OCI-LY7 (cell line): ENCODE data around the gene SLC66A3. TPM values are rescaled to one million over a fixed set of nuclear protein-coding genes. Genes with fewer than 3 reads are reported as not detected.

Source experiments
- BruUV-seq: library from RNA; stranded (reverse); fragments of 400-500 nt; replicated peaks from 2 replicates; lab custom pipeline; 2021; lab: Mats Ljungman, UMichigan
- CTCF ChIA-PET: fragments of 300-600 bp; sonication (Branson Sonifier 250); formaldehyde crosslinking; loops from one replicate; lab custom pipeline; 2022; ENCODE audit warnings: antibody characterized with exemption; ENCODE audit not compliant: unreplicated experiment; lab: Charles Lee
- POLR2A ChIA-PET: fragments of 300-600 bp; sonication (Branson Sonifier 250); formaldehyde crosslinking; loops from one replicate; lab custom pipeline; 2022; ENCODE audit warnings: antibody characterized with exemption; lab: Charles Lee
- DNase-seq: peaks from one replicate; pipeline ENCODE4 v3.0.0-alpha.2; 2015; ENCODE audit warnings: low spot score
- H2AFZ ChIP-seq: fragments of 200-600 bp; sonication (generic), shearing (Covaris generic); 2 replicates; pipeline ENCODE4 v1.6.1; 2014; ENCODE audit warnings: mild to moderate bottlenecking, antibody characterized with exemption, low read length, moderate library complexity
- H3K27ac ChIP-seq: fragments of 200-600 bp; sonication (generic); 2 replicates; pipeline ENCODE4 v1.5.1; 2014; ENCODE audit warnings: mixed run types, low read depth, mild to moderate bottlenecking, moderate library complexity, low read length, inconsistent platforms; ENCODE audit not compliant: poor library complexity, severe bottlenecking
- H3K36me3 ChIP-seq: fragments of 200-600 bp; sonication (generic); 2 replicates; pipeline ENCODE4 v1.6.1; 2014; ENCODE audit warnings: mild to moderate bottlenecking, antibody characterized with exemption, low read length, moderate library complexity, mixed read lengths; ENCODE audit not compliant: insufficient read depth
- H3K4me1 ChIP-seq: fragments of 200-600 bp; sonication (generic); 2 replicates; pipeline ENCODE4 v1.5.1; 2014; ENCODE audit warnings: mild to moderate bottlenecking, low read length; ENCODE audit not compliant: insufficient read depth, poor library complexity, severe bottlenecking
- H3K4me2 ChIP-seq: fragments of 200-600 bp; sonication (generic); 2 replicates; pipeline ENCODE4 v1.6.1; 2014; ENCODE audit warnings: mild to moderate bottlenecking, low read length
- H3K4me3 ChIP-seq: fragments of 200-600 bp; sonication (generic); 2 replicates; pipeline ENCODE4 v1.5.1; 2014; ENCODE audit warnings: mild to moderate bottlenecking, low read depth, low read length; ENCODE audit not compliant: poor library complexity, severe bottlenecking
- H3K79me2 ChIP-seq: fragments of 200-600 bp; sonication (generic); 2 replicates; pipeline ENCODE4 v1.6.1; 2016; ENCODE audit warnings: low read depth, mild to moderate bottlenecking, low read length, moderate library complexity, mixed read lengths; ENCODE audit not compliant: insufficient read depth
- H3K9me2 ChIP-seq: fragments of 200-600 bp; sonication (generic); 2 replicates; pipeline ENCODE4 v1.6.1; 2016; ENCODE audit warnings: mild to moderate bottlenecking, low read length, mixed read lengths; ENCODE audit not compliant: insufficient read depth
- H3K9me3 ChIP-seq: fragments of 200-600 bp; sonication (generic); 2 replicates; pipeline ENCODE4 v1.6.1; 2014; ENCODE audit warnings: mild to moderate bottlenecking, mixed run types, low read length, mixed read lengths
- H4K20me1 ChIP-seq: fragments of 200-600 bp; sonication (generic); 2 replicates; pipeline ENCODE4 v1.6.1; 2014; ENCODE audit warnings: mild to moderate bottlenecking, antibody characterized with exemption, low read length, moderate library complexity, mixed read lengths; ENCODE audit not compliant: insufficient read depth
- CTCF ChIP-seq: fragments of 200-600 bp; sonication (generic); conservative IDR thresholded peaks from 2 replicates; pipeline ENCODE4 v1.5.1; 2014; ENCODE audit warnings: mild to moderate bottlenecking, antibody characterized with exemption, low read length, moderate library complexity, mixed read lengths
- EZH2phosphoT487 ChIP-seq: fragments of 200-600 bp; sonication (generic); IDR thresholded peaks from 2 replicates; pipeline ENCODE4 v1.6.1; 2018; ENCODE audit warnings: low read depth, borderline replicate concordance, mild to moderate bottlenecking, mixed run types, antibody characterized with exemption, low read length, moderate library complexity, mixed read lengths
- intact Hi-C: fragments of 100-400 bp; cut with micrococcal nuclease; formaldehyde crosslinking; loops from one replicate; pipeline ENCODE4 v1.10.0; 2022; ENCODE audit not compliant: unreplicated experiment
- total RNA-seq, 2 experiments: library from RNA; depleted of rRNA in 1 of 2; stranded (reverse); fragments of >200 nt in 1 of 2; shearing (Covaris generic) in 1 of 2; gene quantifications; 2 replicates each; pipeline ENCODE4 v1.2.3, GENCODE V29; 2014 to 2022

The SLC66A3 gene
- total RNA-seq, 2 experiments from 2014 or later = 6.0 to 10.0 TPM

DNA sequence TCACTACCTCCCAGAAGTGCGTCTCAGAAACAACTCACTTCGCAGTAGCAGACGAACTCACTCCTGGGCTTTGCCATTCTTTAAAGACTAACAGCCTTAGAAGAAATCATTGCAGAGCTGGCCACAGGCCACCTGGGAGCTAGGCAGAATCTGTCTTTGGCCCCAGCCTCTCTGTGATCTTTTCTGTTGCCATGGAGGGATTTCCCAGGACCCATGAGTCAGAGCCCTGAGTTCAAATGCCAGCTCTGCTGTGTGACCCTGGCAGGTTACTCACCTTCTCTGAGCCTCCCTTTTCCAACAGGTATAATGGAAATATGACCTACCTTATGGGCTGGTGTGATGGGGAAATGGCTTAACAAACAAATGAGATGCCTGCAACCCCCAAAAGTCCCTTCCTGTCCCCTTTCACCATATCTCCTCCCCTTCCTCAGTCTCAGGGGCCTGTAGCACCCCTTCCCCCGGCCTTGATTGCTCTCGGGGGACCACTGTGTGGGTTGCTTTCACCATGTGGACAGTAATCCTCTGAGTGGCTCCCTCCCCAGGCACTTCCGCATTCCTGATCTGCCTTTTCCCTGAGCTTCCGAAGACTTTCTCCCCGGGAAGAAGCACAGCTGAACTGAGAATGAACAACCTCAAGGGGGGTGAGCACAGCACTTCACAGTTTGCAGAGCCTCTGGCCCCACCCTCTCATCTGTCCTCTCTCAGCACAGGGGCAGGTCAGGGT, 34.0 kb upstream of the SLC66A3 start:
- no peak for DNase-seq
- intact Hi-C loops = no loop called here
- no peak for TF ChIP-seq CTCF
- no peak for TF ChIP-seq EZH2phosphoT487
- Histone ChIP-seq H3K9me2 (no peaks in the 10 kb centered on the region), H3K27ac (no peak overlapping the region), H3K4me2 (no peak overlapping the region), H3K9me3 (no peaks in the 10 kb centered on the region), H3K79me2 (no peaks in the 10 kb centered on the region), H3K4me1 (no peaks in the 10 kb centered on the region), H3K4me3 (no peak overlapping the region), H4K20me1 (no peaks in the 10 kb centered on the region), H3K36me3 (no peaks in the 10 kb centered on the region), H2AFZ (no peak overlapping the region)
- POLR2A ChIA-PET = no interaction called here
- CTCF ChIA-PET = interaction anchor here (0.9 to 1.5 kb wide), 2 partner anchors 11 to 13 kb away, joined by 3 to 4 read pairs; a partner anchor contains a TSS
- no TSS peak for BruUV-seq

- H3K27ac ChIP-seq = no peak overlapping the region
- H3K9me2 ChIP-seq = no peaks in the 10 kb centered on the region
- no peaks in the 10 kb centered on the region for H3K9me3 ChIP-seq
- ChIA-PET CTCF (interaction anchor here (1.5 kb wide), 1 partner anchor 14 kb away, joined by 3 read pairs; no protein-coding TSS in a partner anchor), POLR2A (no interaction called here)
- no TSS peak for BruUV-seq
- intact Hi-C loops = no loop called here
- H3K4me2 ChIP-seq = no peak overlapping the region
- H3K36me3 ChIP-seq = no peaks in the 10 kb centered on the region
- H3K4me1 ChIP-seq = no peaks in the 10 kb centered on the region
- H4K20me1 ChIP-seq = no peaks in the 10 kb centered on the region
- no peak for DNase-seq
- H3K79me2 ChIP-seq = no peaks in the 10 kb centered on the region
- no peak overlapping the region for H2AFZ ChIP-seq
- TF ChIP-seq EZH2phosphoT487 = no peak
- TF ChIP-seq CTCF = no peak
- no peak overlapping the region for H3K4me3 ChIP-seq
Observed at GRCh38 chr2:11121823-11122155, 33.5 kb upstream of the SLC66A3 start.

DNA sequence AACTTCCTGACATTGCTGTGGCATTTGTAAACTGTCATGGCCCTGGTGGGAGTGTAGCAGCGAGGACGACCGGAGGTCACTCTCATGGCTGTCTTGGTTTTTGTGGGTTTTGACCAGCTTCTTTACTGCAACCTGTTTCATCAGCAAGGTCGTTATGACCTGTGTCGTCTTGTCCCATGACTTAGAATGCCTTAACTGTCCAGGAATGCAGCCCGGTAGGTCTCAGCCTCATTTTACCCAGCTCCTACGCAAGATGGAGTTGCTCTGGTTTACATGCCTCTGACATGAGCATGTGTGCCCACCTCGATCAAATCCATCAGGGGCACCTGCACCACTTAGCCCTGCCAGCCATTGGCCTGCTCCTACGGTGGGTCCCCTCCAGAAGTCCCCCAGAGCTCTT, 32.9 kb upstream of the SLC66A3 start:
- H3K27ac ChIP-seq = no peak overlapping the region
- no peak for TF ChIP-seq CTCF
- TF ChIP-seq EZH2phosphoT487 = no peak
- H4K20me1 ChIP-seq = no peaks in the 10 kb centered on the region
- no peak overlapping the region for H2AFZ ChIP-seq
- no peaks in the 10 kb centered on the region for H3K9me2 ChIP-seq
- BruUV-seq = no TSS peak
- intact Hi-C loops = no loop called here
- no peak overlapping the region for H3K4me2 ChIP-seq
- no peak for DNase-seq
- CTCF ChIA-PET = interaction anchor here (1.5 kb wide), 1 partner anchor 15 kb away, joined by 3 read pairs; no protein-coding TSS in a partner anchor
- no peaks in the 10 kb centered on the region for H3K36me3 ChIP-seq
- no peak overlapping the region for H3K4me3 ChIP-seq
- H3K9me3 ChIP-seq = no peaks in the 10 kb centered on the region
- POLR2A ChIA-PET = interaction anchor here (0.6 kb wide), 1 partner anchor 69 kb away, joined by 4 read pairs; no protein-coding TSS in a partner anchor
- no peaks in the 10 kb centered on the region for H3K4me1 ChIP-seq
- no peaks in the 10 kb centered on the region for H3K79me2 ChIP-seq
